ENCODE data around the gene DCP2. TPM values are rescaled to one million over a fixed set of nuclear protein-coding genes. Genes with fewer than 3 reads are reported as not detected.

DCP2 gene
- total RNA-seq, 4 donors from 2014 or later = 15.7 to 26.7 (median 17.7) TPM

- intact Hi-C loops (cut with DNase I) = no loop called here
- DNase-seq (ENCODE audit: extremely low spot score) = no peak
- Histone ChIP-seq H3K4me1 (no peaks in the 10 kb centered on the region), H3K27ac (replicated peaks in 1 of 4) (no peak overlapping the region), H3K36me3 (peaks cover 0 to 78% (median 34%) of the 10 kb centered on the region in 4 donors), H3K27me3 (no peaks in the 10 kb centered on the region), H3K9me3 (no peaks in the 10 kb centered on the region), H3K4me3 (no peak overlapping the region)
- no peak for TF ChIP-seq POLR2A (IDR thresholded peaks at IDR 0.05; ENCODE audit: low read depth)
- TF ChIP-seq POLR2AphosphoS5 (IDR thresholded peaks at IDR 0.05) = no peak
- TF ChIP-seq CTCF (IDR thresholded peaks at IDR 0.05) = no peak
- TF ChIP-seq EP300 (IDR thresholded peaks at IDR 0.05) = no peak
- WGBS = 88% methylated on average over 2 of the region's 2 CpGs
These were observed 89.0 kb downstream of the DCP2 start for GRCh38 chr5:113065626-113066025.

- DNase-seq (ENCODE audit: extremely low spot score) = no peak
- 74% methylated on average over 19 of the region's 19 CpGs for WGBS
- intact Hi-C loops (cut with DNase I) = no loop called here
These were observed 91.2 kb downstream of the DCP2 start for GRCh38 chr5:113067635-113068344.

GRCh38 chr5:113068559-113068958, 92.0 kb downstream of the DCP2 start:
- Histone ChIP-seq H3K27ac (replicated peaks in 1 of 4) (no peak overlapping the region), H3K36me3 (peaks cover 0 to 71% (median 25%) of the 10 kb centered on the region in 4 donors), H3K4me3 (no peak overlapping the region), H3K4me1 (no peaks in the 10 kb centered on the region), H3K27me3 (no peaks in the 10 kb centered on the region), H3K9me3 (no peaks in the 10 kb centered on the region)
- no peak for DNase-seq (ENCODE audit: extremely low spot score)
- intact Hi-C loops (cut with DNase I) = no loop called here
- WGBS = 62% methylated on average over 2 of the region's 2 CpGs
- no peak for TF ChIP-seq POLR2AphosphoS5 (IDR thresholded peaks at IDR 0.05)
- TF ChIP-seq EP300 (IDR thresholded peaks at IDR 0.05) = no peak
- TF ChIP-seq POLR2A (IDR thresholded peaks at IDR 0.05; ENCODE audit: low read depth) = no peak
- no peak for TF ChIP-seq CTCF (IDR thresholded peaks at IDR 0.05)

More at GRCh38 chr5:113067635-113068344, 91.2 kb downstream of the DCP2 start:
- no peak for TF ChIP-seq EP300 (IDR thresholded peaks at IDR 0.05)
- no peak for TF ChIP-seq POLR2A (IDR thresholded peaks at IDR 0.05; ENCODE audit: low read depth)
- no peak for TF ChIP-seq CTCF (IDR thresholded peaks at IDR 0.05)
- TF ChIP-seq POLR2AphosphoS5 (IDR thresholded peaks at IDR 0.05) = no peak
- no peaks in the 10 kb centered on the region for H3K27me3 ChIP-seq
- peaks cover 0 to 74% (median 32%) of the 10 kb centered on the region in 4 donors for H3K36me3 ChIP-seq
- no peak overlapping the region for H3K4me3 ChIP-seq
- H3K4me1 ChIP-seq = no peaks in the 10 kb centered on the region
- no peaks in the 10 kb centered on the region for H3K9me3 ChIP-seq
- no peak overlapping the region for H3K27ac ChIP-seq (replicated peaks in 1 of 4)

Other genes starting within 250 kb of the DCP2 start
- gene APC, start 238.9 kb upstream of the DCP2 start, total RNA-seq = 100 to 1,000 TPM; 106 to 166 (median 121) TPM
- 10 to 100 TPM; 39.0 to 61.9 (median 55.0) TPM for gene SRP19, start 115.5 kb upstream of the DCP2 start, total RNA-seq
- 10 to 100 TPM; 53.0 to 73.6 (median 62.2) TPM for gene REEP5, start 54.6 kb upstream of the DCP2 start, total RNA-seq